IMR-90 (cell line): Measurements from ENCODE around the gene TEC. TPM values are rescaled to one million over a fixed set of nuclear protein-coding genes. Genes with fewer than 3 reads are reported as not detected.

Source experiments
- ATAC-seq: fragments of 200-7000 bp; cut with Tn5 transposase; 2 replicates; pipeline ENCODE4 v1.9.1; 2020; ENCODE audit warnings: low read depth, mild to moderate bottlenecking, moderate library complexity
- BruUV-seq: library from RNA; stranded (reverse); fragments of 400-500 nt; replicated peaks from 2 replicates; lab custom pipeline; 2021; lab: Mats Ljungman, UMichigan
- CTCF ChIA-PET: fragments of 300-600 bp; formaldehyde crosslinking; extraction: SDS; loops from one replicate; lab custom pipeline; 2021; ENCODE audit warnings: antibody characterized with exemption; lab: Yijun Ruan, JAX
- POLR2A ChIA-PET: fragments of 300-600 bp; sonication (Branson Sonifier 250); formaldehyde crosslinking; loops from one replicate; lab custom pipeline; 2022; ENCODE audit warnings: antibody characterized with exemption; ENCODE audit not compliant: unreplicated experiment; lab: Charles Lee
- DNase-seq: peaks from one replicate; pipeline ENCODE4 v3.0.0; 2013
- H2AFZ ChIP-seq: replicated peaks from 2 replicates; pipeline ENCODE3; 2013; ENCODE audit warnings: low read length, mild to moderate bottlenecking; ENCODE audit not compliant: poor library complexity
- H2AK5ac ChIP-seq: 2 replicates; pipeline ENCODE4 v1.6.1; 2013; ENCODE audit warnings: low read depth, low read length, inconsistent platforms
- H2AK9ac ChIP-seq: replicated peaks from 2 replicates; pipeline ENCODE3; 2013; ENCODE audit warnings: mild to moderate bottlenecking, low read depth, low read length, moderate library complexity; ENCODE audit not compliant: poor library complexity
- H2BK120ac ChIP-seq: 2 replicates; pipeline ENCODE4 v1.6.1; 2013; ENCODE audit warnings: low read depth, low read length, inconsistent platforms
- H2BK15ac ChIP-seq: 3 replicates; pipeline ENCODE4 v1.6.1; 2013; ENCODE audit warnings: low read depth, low read length, inconsistent platforms
- H2BK20ac ChIP-seq: 2 replicates; pipeline ENCODE4 v1.6.1; 2013; ENCODE audit warnings: low read depth, mild to moderate bottlenecking, inconsistent platforms, low read length, moderate library complexity
- H2BK5ac ChIP-seq: 2 replicates; pipeline ENCODE4 v1.6.1; 2013; ENCODE audit warnings: mild to moderate bottlenecking, low read depth, low read length, inconsistent platforms; ENCODE audit not compliant: poor library complexity, severe bottlenecking
- H3K14ac ChIP-seq: replicated peaks from 2 replicates; pipeline ENCODE4 v1.6.1; 2013; ENCODE audit warnings: low read depth, low read length, inconsistent platforms
- H3K18ac ChIP-seq: 2 replicates; pipeline ENCODE4 v1.6.1; 2013; ENCODE audit warnings: low read depth, low read length, control low read depth
- H3K23ac ChIP-seq: 2 replicates; pipeline ENCODE4 v1.6.1; 2013; ENCODE audit warnings: low read depth, low read length, inconsistent platforms
- H3K27ac ChIP-seq: 2 replicates; pipeline ENCODE4 v1.5.1; 2013; ENCODE audit warnings: mild to moderate bottlenecking, control low read depth, low read length; ENCODE audit not compliant: insufficient read depth
- H3K27me3 ChIP-seq: 2 replicates; pipeline ENCODE4 v1.6.1; 2013; ENCODE audit warnings: low read length; ENCODE audit not compliant: control insufficient read depth, insufficient read depth
- H3K36me3 ChIP-seq: 2 replicates; pipeline ENCODE4 v1.6.1; 2013; ENCODE audit warnings: low read length, mixed read lengths; ENCODE audit not compliant: control insufficient read depth, insufficient read depth
- H3K4ac ChIP-seq: 2 replicates; pipeline ENCODE4 v1.6.1; 2013; ENCODE audit warnings: low read depth, low read length, inconsistent platforms
- H3K4me1 ChIP-seq: 2 replicates; pipeline ENCODE4 v1.6.1; 2013; ENCODE audit warnings: low read length, mixed read lengths; ENCODE audit not compliant: control insufficient read depth, insufficient read depth
- H3K4me2 ChIP-seq: 2 replicates; pipeline ENCODE4 v1.6.1; 2013; ENCODE audit warnings: low read depth, mild to moderate bottlenecking, control low read depth, low read length, moderate library complexity
- H3K4me3 ChIP-seq: 2 replicates; pipeline ENCODE4 v1.5.1; 2013; ENCODE audit warnings: low read depth, mild to moderate bottlenecking, control low read depth, low read length, moderate library complexity; ENCODE audit not compliant: insufficient read depth
- H3K56ac ChIP-seq: 2 replicates; pipeline ENCODE4 v1.6.1; 2013; ENCODE audit warnings: low read length, inconsistent platforms; ENCODE audit not compliant: insufficient read depth; ENCODE audit errors: extremely low read depth
- H3K79me1 ChIP-seq, 2 experiments: 2 replicates each; pipeline ENCODE4 v1.6.1; 2013; ENCODE audit warnings: low read length in 2 of 2, inconsistent platforms in 1 of 2, low read depth in 1 of 2
- H3K9ac ChIP-seq: 2 replicates; pipeline ENCODE4 v1.6.1; 2013; ENCODE audit warnings: low read depth, low read length, control low read depth
- H3K9me1 ChIP-seq: 2 replicates; pipeline ENCODE4 v1.6.1; 2013; ENCODE audit warnings: low read length, inconsistent platforms; ENCODE audit not compliant: insufficient read depth
- H3K9me3 ChIP-seq: 2 replicates; pipeline ENCODE4 v1.6.1; 2013; ENCODE audit warnings: low read length; ENCODE audit not compliant: control insufficient read depth, insufficient read depth
- H4K20me1 ChIP-seq: 2 replicates; pipeline ENCODE4 v1.6.1; 2013; ENCODE audit warnings: low read length, inconsistent platforms; ENCODE audit not compliant: insufficient read depth
- H4K5ac ChIP-seq: 2 replicates; pipeline ENCODE4 v1.6.1; 2013; ENCODE audit warnings: mild to moderate bottlenecking, low read depth, low read length, control low read depth
- H4K8ac ChIP-seq, 2 experiments: 2 replicates each; pipeline ENCODE4 v1.6.1; 2013; ENCODE audit warnings: low read depth in 2 of 2, low read length in 2 of 2, control low read depth in 1 of 2, inconsistent platforms in 1 of 2
- H4K91ac ChIP-seq: 2 replicates; pipeline ENCODE4 v1.6.1; 2013; ENCODE audit warnings: low read depth, low read length, inconsistent platforms; ENCODE audit not compliant: insufficient read depth
- BHLHE40 ChIP-seq: fragments of 150-350 bp; IDR thresholded peaks from 2 replicates; pipeline ENCODE4 v1.6.1; 2016; ENCODE audit warnings: mild to moderate bottlenecking, low read depth, low read length
- CEBPB ChIP-seq: IDR thresholded peaks from 2 replicates; pipeline ENCODE4 v1.6.1; 2012; ENCODE audit warnings: low read depth, low read length, improper control_type of control experiment
- CHD1 ChIP-seq: IDR thresholded peaks from 2 replicates; pipeline ENCODE4 v1.6.1; 2012; ENCODE audit warnings: low read depth, low read length, improper control_type of control experiment
- CTCF ChIP-seq: conservative IDR thresholded peaks from 2 replicates; pipeline ENCODE4 v1.5.1; 2012; ENCODE audit warnings: mild to moderate bottlenecking, low read depth, low read length, improper control_type of control experiment
- ELK1 ChIP-seq: fragments of 150-350 bp; IDR thresholded peaks from 2 replicates; pipeline ENCODE4 v1.6.1; 2016; ENCODE audit warnings: low read depth, mild to moderate bottlenecking, low read length, moderate library complexity, borderline replicate concordance
- FOS ChIP-seq: fragments of 150-350 bp; IDR thresholded peaks from 2 replicates; pipeline ENCODE4 v1.6.1; 2016; ENCODE audit warnings: low read depth, low read length
- MAFK ChIP-seq: IDR thresholded peaks from 2 replicates; pipeline ENCODE4 v1.6.1; 2012; ENCODE audit warnings: low read depth, low read length, improper control_type of control experiment
- MAZ ChIP-seq: IDR thresholded peaks from 2 replicates; pipeline ENCODE4 v1.6.1; 2012; ENCODE audit warnings: low read depth, mild to moderate bottlenecking, low read length, improper control_type of control experiment, moderate library complexity, borderline replicate concordance
- MXI1 ChIP-seq: IDR thresholded peaks from 2 replicates; pipeline ENCODE4 v1.6.1; 2012; ENCODE audit warnings: low read depth, mild to moderate bottlenecking, low read length, moderate library complexity, borderline replicate concordance
- NFE2L2 ChIP-seq: fragments of 150-350 bp; IDR thresholded peaks from 2 replicates; pipeline ENCODE4 v1.6.1; 2016; ENCODE audit warnings: low read depth, mild to moderate bottlenecking, low read length
- POLR2A ChIP-seq: IDR thresholded peaks from 2 replicates; pipeline ENCODE4 v1.6.1; 2012; ENCODE audit warnings: mild to moderate bottlenecking, low read depth, low read length
- RAD21 ChIP-seq: IDR thresholded peaks from 2 replicates; pipeline ENCODE4 v1.6.1; 2012; ENCODE audit warnings: low read length, improper control_type of control experiment
- RCOR1 ChIP-seq: IDR thresholded peaks from 2 replicates; pipeline ENCODE4 v1.6.1; 2012; ENCODE audit warnings: mild to moderate bottlenecking, low read length, improper control_type of control experiment; ENCODE audit not compliant: insufficient replicate concordance
- RFX5 ChIP-seq: IDR thresholded peaks from 2 replicates; pipeline ENCODE4 v1.8.0; 2012; ENCODE audit warnings: low read depth, mild to moderate bottlenecking, low read length, moderate library complexity
- SMC3 ChIP-seq: fragments of 150-350 bp; IDR thresholded peaks from 2 replicates; pipeline ENCODE4 v1.6.1; 2016; ENCODE audit warnings: low read depth, mild to moderate bottlenecking, antibody characterized with exemption, low read length, moderate library complexity
- WGBS, 2 experiments: methylation state at CpG; one replicate each; pipeline versions ENCODE4 v1.1.5 to v1.1.7; 2013; ENCODE audit warnings: missing lambda C conversion rate in 2 of 2; ENCODE audit not compliant: insufficient read length in 1 of 2; ENCODE audit errors: extremely low coverage in 2 of 2; 5-methylcytosine and 5-hydroxymethylcytosine counted together
- dilution Hi-C: fragments of 300-500 bp; cut with HindIII; formaldehyde crosslinking; loops from one replicate; pipeline ENCODE4 v1.14.3; 2018; ENCODE audit warnings: low sequenced_read_pairs; ENCODE audit not compliant: unreplicated experiment
- in situ Hi-C: fragments of 300-500 bp; cut with MboI; formaldehyde crosslinking; loops from 3 replicates; pipeline ENCODE4 v1.14.3; 2019; ENCODE audit warnings: low sequenced_read_pairs, inconsistent platforms, mixed read lengths
- intact Hi-C: fragments of 100-400 bp; cut with micrococcal nuclease; formaldehyde crosslinking; loops from 2 replicates; pipeline ENCODE4 v1.10.0; 2022
- polyA plus RNA-seq, 3 experiments: library from polyadenylated mRNA; depleted of rRNA; stranded (reverse); fragments of >200 nt; gene quantifications; 2 replicates each; pipeline ENCODE4 v1.2.3, GENCODE V29; 2012; ENCODE audit warnings: low replicate concordance in 1 of 3
- total RNA-seq: library from RNA; depleted of rRNA; stranded (reverse); fragments of >200 nt; gene quantifications from 2 replicates; pipeline ENCODE4 v1.2.3, GENCODE V29; 2012
- TF ChIP-seq, protein P1 (sequence below): fragments of 150-350 bp; IDR thresholded peaks from 2 replicates; pipeline ENCODE4 v1.6.1; 2017; ENCODE audit warnings: mild to moderate bottlenecking, antibody characterized with exemption, low read length, low read depth

The TEC gene
- total and polyA plus RNA-seq, 2 of the 4 experiments (the other 2 are of a cell fraction) = 0.39 to 0.54 TPM

DNA sequence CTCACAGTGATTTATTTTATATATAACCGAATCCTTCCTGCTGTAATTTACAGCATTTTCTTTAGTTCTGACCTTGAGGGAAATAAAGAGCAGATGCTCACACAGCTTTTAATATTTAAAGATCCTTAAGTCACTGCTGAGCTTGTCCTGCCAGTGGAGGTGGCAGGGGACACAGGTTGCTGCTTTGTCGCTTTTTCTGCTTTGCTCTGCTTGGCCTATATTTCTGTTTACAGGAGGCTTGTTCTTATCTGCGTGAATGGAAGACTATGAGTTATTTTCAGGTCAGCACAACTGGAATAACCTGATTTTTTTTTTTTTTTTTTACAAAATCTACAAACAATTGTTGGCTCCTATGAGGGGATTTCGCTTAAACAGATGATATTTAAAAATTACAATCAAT is 137.9 kb downstream of the TEC start:
- H3K9ac ChIP-seq = no peak overlapping the region
- H4K20me1 ChIP-seq = no peaks in the 10 kb centered on the region
- H3K27ac ChIP-seq = no peak overlapping the region
- H2AK5ac ChIP-seq = no peak overlapping the region
- no peak overlapping the region for H2BK5ac ChIP-seq
- H2AFZ ChIP-seq = no peak overlapping the region
- DNase-seq (no peak), ATAC-seq (no peak)
- TF ChIP-seq SMC3 (no peak), MAZ (no peak), CTCF (no peak), MAFK (no peak), RCOR1 (no peak), ELK1 (no peak), NFE2L2 (no peak), RAD21 (no peak), BHLHE40 (no peak), CEBPB (no peak), POLR2A (no peak), RFX5 (no peak), FOS (no peak), MXI1 (no peak), CHD1 (no peak)
- TF ChIP-seq, protein P1, sequence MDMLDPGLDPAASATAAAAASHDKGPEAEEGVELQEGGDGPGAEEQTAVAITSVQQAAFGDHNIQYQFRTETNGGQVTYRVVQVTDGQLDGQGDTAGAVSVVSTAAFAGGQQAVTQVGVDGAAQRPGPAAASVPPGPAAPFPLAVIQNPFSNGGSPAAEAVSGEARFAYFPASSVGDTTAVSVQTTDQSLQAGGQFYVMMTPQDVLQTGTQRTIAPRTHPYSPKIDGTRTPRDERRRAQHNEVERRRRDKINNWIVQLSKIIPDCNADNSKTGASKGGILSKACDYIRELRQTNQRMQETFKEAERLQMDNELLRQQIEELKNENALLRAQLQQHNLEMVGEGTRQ = no peak
- in situ Hi-C loops = loop anchor here (10.0 kb wide), 1 partner anchor 413 kb away; no protein-coding TSS in a partner anchor
- ChIA-PET CTCF (interaction anchor here (0.5 kb wide), 1 partner anchor 34 kb away, joined by 3 read pairs; no protein-coding TSS in a partner anchor), POLR2A (no interaction called here)
- dilution Hi-C loops = no loop called here
- no peak overlapping the region for H3K56ac ChIP-seq
- peaks cover 3% of the 10 kb centered on the region for H3K4me1 ChIP-seq
- H2BK15ac ChIP-seq = no peak overlapping the region
- no peak overlapping the region for H2BK20ac ChIP-seq
- H3K23ac ChIP-seq = no peak overlapping the region
- no peak overlapping the region for H2AK9ac ChIP-seq
- H3K4ac ChIP-seq = no peak overlapping the region
- H2BK120ac ChIP-seq = no peak overlapping the region
- intact Hi-C loops = no loop called here
- no peaks in the 10 kb centered on the region for H3K27me3 ChIP-seq
- H3K79me1 ChIP-seq = no peaks in the 10 kb centered on the region
- no peak overlapping the region for H4K8ac ChIP-seq
- no CpG with 5 or more reads among the region's 4 CpGs for WGBS, 2 experiments
- H3K9me1 ChIP-seq = peaks cover 6% of the 10 kb centered on the region; the same call in 1 of the 2 replicates
- no peaks in the 10 kb centered on the region for H3K36me3 ChIP-seq
- no peak overlapping the region for H4K5ac ChIP-seq
- no peak overlapping the region for H3K4me2 ChIP-seq
- no peak overlapping the region for H3K18ac ChIP-seq
- no peak overlapping the region for H3K4me3 ChIP-seq
- no peak overlapping the region for H4K91ac ChIP-seq
- no peak overlapping the region for H3K14ac ChIP-seq
- no TSS peak for BruUV-seq
- H3K9me3 ChIP-seq = no peaks in the 10 kb centered on the region
